ENCODE data around the gene GJD4. TPM values are rescaled to one million over a fixed set of nuclear protein-coding genes. Genes with fewer than 3 reads are reported as not detected.

The GJD4 gene
- total RNA-seq, 2 experiments from 2014 or later, result not detected

GRCh38 chr10:35636956-35637355 is 31.8 kb downstream of the GJD4 start:
- no peaks in the 10 kb centered on the region for H3K36me3 Mint-ChIP-seq (ENCODE audit: low read depth)
- H3K9me3 Mint-ChIP-seq, result no peaks in the 10 kb centered on the region
- intact Hi-C loops (cut with micrococcal nuclease), result loop anchor here (10.0 kb wide), 1 partner anchor 1858 kb away; no protein-coding TSS in a partner anchor
- CTCF ChIA-PET, result interaction anchor here (0.7 to 1.8 kb wide), 4 partner anchors 9 to 1244 kb away, joined by 3 to 7 read pairs (median 5); no protein-coding TSS in a partner anchor
- no peak for DNase-seq
- no peak overlapping the region for H3K27ac Mint-ChIP-seq
- peaks cover 9% of the 10 kb centered on the region for H3K4me1 Mint-ChIP-seq (ENCODE audit: low read depth)
- H3K27me3 Mint-ChIP-seq (ENCODE audit: low read depth), result peaks cover 46% of the 10 kb centered on the region
- no peak overlapping the region for H3K4me3 Mint-ChIP-seq

GRCh38 chr10:35637462-35637861 is 32.3 kb downstream of the GJD4 start:
- Mint-ChIP-seq H3K4me3 (no peak overlapping the region), H3K27me3 (ENCODE audit: low read depth) (peaks cover 46% of the 10 kb centered on the region), H3K27ac (no peak overlapping the region), H3K4me1 (ENCODE audit: low read depth) (peaks cover 11% of the 10 kb centered on the region), H3K36me3 (ENCODE audit: low read depth) (no peaks in the 10 kb centered on the region), H3K9me3 (no peaks in the 10 kb centered on the region)
- no peak for DNase-seq
- CTCF ChIA-PET, result interaction anchor here (1.0 to 1.8 kb wide), 4 partner anchors 9 to 1243 kb away, joined by 3 to 7 read pairs (median 4); no protein-coding TSS in a partner anchor
- intact Hi-C loops (cut with micrococcal nuclease), result loop anchor here (10.0 kb wide), 1 partner anchor 1857 kb away; no protein-coding TSS in a partner anchor

- H3K27me3 Mint-ChIP-seq (ENCODE audit: low read depth), result peaks cover 43% of the 10 kb centered on the region
- no peak overlapping the region for H3K27ac Mint-ChIP-seq
- no peak overlapping the region for H3K4me3 Mint-ChIP-seq
- no peaks in the 10 kb centered on the region for H3K36me3 Mint-ChIP-seq (ENCODE audit: low read depth)
- no peak for DNase-seq
- CTCF ChIA-PET, result interaction anchor here (0.6 to 1.8 kb wide), 6 partner anchors 8 to 1242 kb away, joined by 3 to 7 read pairs (median 4); no protein-coding TSS in a partner anchor
- no peaks in the 10 kb centered on the region for H3K9me3 Mint-ChIP-seq
- intact Hi-C loops (cut with micrococcal nuclease), result loop anchor here (10.0 kb wide), 1 partner anchor 1857 kb away; no protein-coding TSS in a partner anchor
- H3K4me1 Mint-ChIP-seq (ENCODE audit: low read depth), result peaks cover 15% of the 10 kb centered on the region
Observed at GRCh38 chr10:35638101-35638500, 33.0 kb downstream of the GJD4 start.

GRCh38 chr10:35639021-35639727 is 34.0 kb downstream of the GJD4 start:
- H3K36me3 Mint-ChIP-seq (ENCODE audit: low read depth), result no peaks in the 10 kb centered on the region
- H3K4me1 Mint-ChIP-seq (ENCODE audit: low read depth), result peaks cover 21% of the 10 kb centered on the region
- CTCF ChIA-PET, result interaction anchor here (0.5 to 1.5 kb wide), 5 partner anchors 142 to 644 kb away, joined by 3 to 5 read pairs (median 4); no protein-coding TSS in a partner anchor
- H3K9me3 Mint-ChIP-seq, result no peaks in the 10 kb centered on the region
- intact Hi-C loops (cut with micrococcal nuclease), result loop anchor here (10.0 kb wide), 1 partner anchor 1856 kb away; no protein-coding TSS in a partner anchor
- H3K27ac Mint-ChIP-seq, result no peak overlapping the region
- H3K27me3 Mint-ChIP-seq (ENCODE audit: low read depth), result peaks cover 51% of the 10 kb centered on the region
- DNase-seq, result no peak
- peak overlapping the region; percentile 38 for H3K4me3 Mint-ChIP-seq

- peaks cover 21% of the 10 kb centered on the region for H3K4me1 Mint-ChIP-seq (ENCODE audit: low read depth)
- intact Hi-C loops (cut with micrococcal nuclease), result loop anchor here (5.0 to 10.0 kb wide), 3 partner anchors 298 to 1855 kb away; no protein-coding TSS in a partner anchor
- H3K27ac Mint-ChIP-seq, result no peak overlapping the region
- CTCF ChIA-PET, result interaction anchor here (0.5 to 0.6 kb wide), 3 partner anchors 316 to 582 kb away, joined by 3 to 5 read pairs (median 5); no protein-coding TSS in a partner anchor
- H3K9me3 Mint-ChIP-seq, result no peaks in the 10 kb centered on the region
- H3K4me3 Mint-ChIP-seq, result peak overlapping the region; percentile 38
- H3K36me3 Mint-ChIP-seq (ENCODE audit: low read depth), result no peaks in the 10 kb centered on the region
- H3K27me3 Mint-ChIP-seq (ENCODE audit: low read depth), result peaks cover 56% of the 10 kb centered on the region
- no peak for DNase-seq
Observed at GRCh38 chr10:35639728-35640401, 34.7 kb downstream of the GJD4 start.

GRCh38 chr10:35640474-35640873 is 35.3 kb downstream of the GJD4 start:
- Mint-ChIP-seq H3K4me3 (peak overlapping the region; percentile 66), H3K36me3 (ENCODE audit: low read depth) (no peaks in the 10 kb centered on the region), H3K9me3 (no peaks in the 10 kb centered on the region), H3K4me1 (ENCODE audit: low read depth) (peaks cover 21% of the 10 kb centered on the region), H3K27ac (no peak overlapping the region), H3K27me3 (ENCODE audit: low read depth) (peaks cover 56% of the 10 kb centered on the region)
- intact Hi-C loops (cut with micrococcal nuclease), result loop anchor here (5.0 kb wide), 2 partner anchors 298 to 398 kb away; no protein-coding TSS in a partner anchor
- CTCF ChIA-PET, result interaction anchor here (0.6 kb wide), 1 partner anchor 583 kb away, joined by 3 read pairs; no protein-coding TSS in a partner anchor
- peak; percentile 25 for DNase-seq

GRCh38 chr10:35640951-35641675 is 36.0 kb downstream of the GJD4 start:
- peaks cover 50% of the 10 kb centered on the region for H3K27me3 Mint-ChIP-seq (ENCODE audit: low read depth)
- H3K9me3 Mint-ChIP-seq, result no peaks in the 10 kb centered on the region
- intact Hi-C loops (cut with micrococcal nuclease), result loop anchor here (5.0 kb wide), 2 partner anchors 299 to 399 kb away; no protein-coding TSS in a partner anchor
- peak; percentile 52 for DNase-seq
- CTCF ChIA-PET, result no interaction called here
- no peaks in the 10 kb centered on the region for H3K36me3 Mint-ChIP-seq (ENCODE audit: low read depth)
- H3K27ac Mint-ChIP-seq, result no peak overlapping the region
- H3K4me3 Mint-ChIP-seq, result peak overlapping the region; percentile 72
- H3K4me1 Mint-ChIP-seq (ENCODE audit: low read depth), result peaks cover 19% of the 10 kb centered on the region

GRCh38 chr10:35641676-35642034 is 36.5 kb downstream of the GJD4 start:
- H3K4me3 Mint-ChIP-seq, result peak overlapping the region; percentile 78
- peaks cover 19% of the 10 kb centered on the region for H3K4me1 Mint-ChIP-seq (ENCODE audit: low read depth)
- H3K27me3 Mint-ChIP-seq (ENCODE audit: low read depth), result peaks cover 47% of the 10 kb centered on the region
- no peaks in the 10 kb centered on the region for H3K36me3 Mint-ChIP-seq (ENCODE audit: low read depth)
- intact Hi-C loops (cut with micrococcal nuclease), result loop anchor here (1.0 to 5.0 kb wide), 5 partner anchors 299 to 647 kb away; no protein-coding TSS in a partner anchor
- CTCF ChIA-PET, result no interaction called here
- H3K9me3 Mint-ChIP-seq, result no peaks in the 10 kb centered on the region
- no peak for DNase-seq
- H3K27ac Mint-ChIP-seq, result no peak overlapping the region

GRCh38 chr10:35642035-35642792 is 37.1 kb downstream of the GJD4 start, which contains the start of gene FZD8:
Gene FZD8 (minus strand): TSS chr10:35642296. CDS start chr10:35641429, 867 bp downstream.
- Mint-ChIP-seq H3K27ac (no peak within 1 kb of the TSS), H3K4me1 (ENCODE audit: low read depth) (peaks cover 19% of the 10 kb centered on the region), H3K36me3 (ENCODE audit: low read depth) (no peaks in the 10 kb centered on the region), H3K4me3 (peak within 1 kb of the TSS; percentile 78), H3K27me3 (ENCODE audit: low read depth) (peaks cover 41% of the 10 kb centered on the region), H3K9me3 (no peaks in the 10 kb centered on the region)
- intact Hi-C loops (cut with micrococcal nuclease), result loop anchor here (1.0 to 5.0 kb wide), 5 partner anchors 300 to 647 kb away; no protein-coding TSS in a partner anchor
- CTCF ChIA-PET, result no interaction called here
- peak; percentile 75 for DNase-seq

GRCh38 chr10:35642793-35643114 is 37.6 kb downstream of the GJD4 start:
- Mint-ChIP-seq H3K9me3 (no peaks in the 10 kb centered on the region), H3K4me1 (ENCODE audit: low read depth) (peaks cover 19% of the 10 kb centered on the region), H3K4me3 (peak overlapping the region; percentile 78), H3K36me3 (ENCODE audit: low read depth) (no peaks in the 10 kb centered on the region), H3K27me3 (ENCODE audit: low read depth) (peaks cover 36% of the 10 kb centered on the region), H3K27ac (no peak overlapping the region)
- DNase-seq, result no peak
- CTCF ChIA-PET, result no interaction called here
- intact Hi-C loops (cut with micrococcal nuclease), result loop anchor here (1.0 to 5.0 kb wide), 5 partner anchors 300 to 648 kb away; no protein-coding TSS in a partner anchor

Measured in activated naive CD4-positive, alpha-beta T cell treated with anti-CD3 and anti-CD28 coated beads for 36 hours (primary cell).